Measurements from ENCODE around the gene INPP5D.
"Not testable (repeated sequence)": the region's sequence is repeated elsewhere in the genome, so short reads cannot be mapped to it uniquely, and the experiment has no call there.

The INPP5D gene

DNA sequence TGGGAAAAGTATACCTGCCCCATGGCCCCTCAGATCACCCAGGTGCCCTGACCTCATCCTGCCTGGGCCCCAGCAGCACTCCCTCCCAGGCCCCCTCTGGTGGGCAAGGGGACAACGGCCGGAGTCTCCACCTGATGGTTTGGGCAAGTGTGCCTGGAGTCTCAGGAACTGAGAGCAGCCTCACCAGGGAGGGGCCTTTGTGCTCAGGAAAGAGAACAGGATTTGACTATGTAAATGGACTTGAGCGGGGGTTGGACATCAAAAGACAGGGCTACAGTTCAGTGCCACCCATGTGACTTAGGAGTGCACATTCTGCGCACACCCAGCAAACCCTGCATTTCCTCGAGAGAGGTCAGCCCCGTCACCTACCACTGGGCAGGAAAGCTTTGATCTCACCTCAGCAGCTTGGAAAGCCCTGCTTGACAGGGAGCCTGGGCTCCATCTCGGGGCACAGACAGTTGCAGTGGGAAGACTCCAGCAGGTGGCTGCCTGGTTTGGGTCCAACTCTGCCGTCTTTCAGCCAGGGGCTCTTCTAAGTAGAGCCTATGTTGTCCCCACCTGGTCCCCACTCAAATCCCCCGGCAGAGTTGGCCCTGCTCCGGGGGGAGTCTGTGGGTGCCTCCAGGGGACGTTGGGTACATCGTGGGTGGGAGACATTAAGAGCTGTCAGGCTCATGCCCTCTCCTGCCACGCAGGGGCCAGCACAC, 3.3 kb downstream of the INPP5D start:
- Histone ChIP-seq H3K9ac (peak overlapping the region; percentile 85 to 96 (median 90); a peak in 21 of 22 replicates), H3K27ac (peak overlapping the region; percentile 12 to 99 (median 93); a peak in 16 of 22 replicates), H3K36me3 (peaks cover 38 to 64% (median 51%) of the 10 kb centered on the region in 11 experiments), H3K9me3 (replicated peaks in 1 of 11) (peaks cover 0 to 14% (median 0%) of the 10 kb centered on the region in 11 experiments; a peak in 9 of 22 replicates), H4K20me1 (peaks cover 59 to 75% (median 72%) of the 10 kb centered on the region in 11 experiments), H3K4me3 (peak overlapping the region; percentile 74 to 98 (median 88)), H3K27me3 (no peaks in the 10 kb centered on the region), H3K4me2 (peak overlapping the region; percentile 86 to 100 (median 98)), H3K4me1 (peaks cover 63 to 79% (median 73%) of the 10 kb centered on the region in 10 experiments)
- TF ChIP-seq Cebpa-rat (IDR thresholded peaks at IDR 0.05), result no peak

DNA sequence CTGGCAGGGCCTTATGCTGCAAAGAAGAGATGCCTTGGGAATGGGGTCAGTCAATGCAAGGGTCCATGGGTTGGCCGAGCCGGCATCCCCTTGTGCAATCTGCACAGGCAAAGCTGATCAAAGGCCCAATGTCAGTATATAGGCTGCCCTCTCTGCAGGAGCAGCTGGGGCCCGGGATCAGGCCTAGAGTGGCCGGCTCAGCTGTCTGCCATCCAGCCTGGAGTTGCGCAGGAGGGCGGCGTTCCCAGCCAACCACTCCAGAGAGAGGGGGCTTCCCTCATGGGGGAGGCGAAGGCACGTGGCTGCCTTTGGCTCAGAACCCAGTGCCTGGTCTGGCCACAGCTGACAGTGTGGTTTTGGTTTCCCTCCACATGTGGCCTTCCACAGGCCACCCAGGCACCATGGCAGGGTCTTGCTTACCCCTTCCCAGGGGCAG, 3.9 kb downstream of the INPP5D start:
- no peak for TF ChIP-seq Cebpa-rat (IDR thresholded peaks at IDR 0.05)
- Histone ChIP-seq H3K4me3 (peak overlapping the region in 9 of 10 experiments; percentile 74 to 98 (median 86); a peak in 16 of 20 replicates), H3K4me2 (peak overlapping the region; percentile 86 to 100 (median 98)), H3K9me3 (replicated peaks in 1 of 11) (peaks cover 0 to 14% (median 0%) of the 10 kb centered on the region in 11 experiments; a peak in 9 of 22 replicates), H4K20me1 (peaks cover 64 to 81% (median 77%) of the 10 kb centered on the region in 11 experiments), H3K27me3 (no peaks in the 10 kb centered on the region), H3K27ac (peak overlapping the region in 6 of 11 experiments; percentile 34 to 98 (median 94); a peak in 9 of 22 replicates), H3K36me3 (peaks cover 38 to 70% (median 55%) of the 10 kb centered on the region in 11 experiments), H3K9ac (peak overlapping the region; percentile 85 to 96 (median 90); a peak in 13 of 22 replicates), H3K4me1 (peaks cover 64 to 79% (median 73%) of the 10 kb centered on the region in 10 experiments)

- H3K4me2 ChIP-seq, result peak overlapping the region; percentile 86 to 100 (median 98)
- H4K20me1 ChIP-seq, result peaks cover 68 to 87% (median 82%) of the 10 kb centered on the region in 11 experiments
- peak overlapping the region in 3 of 11 experiments; percentile 32 to 98 (median 50); a peak in 2 of 22 replicates for H3K27ac ChIP-seq
- H3K9me3 ChIP-seq (replicated peaks in 1 of 11), result peaks cover 0 to 14% (median 0%) of the 10 kb centered on the region in 11 experiments; a peak in 9 of 22 replicates
- no peaks in the 10 kb centered on the region for H3K27me3 ChIP-seq
- no peak for TF ChIP-seq Cebpa-rat (IDR thresholded peaks at IDR 0.05)
- peaks cover 60 to 76% (median 70%) of the 10 kb centered on the region in 10 experiments for H3K4me1 ChIP-seq
- H3K9ac ChIP-seq, result peak overlapping the region in 3 of 11 experiments; percentile 88 to 91 (median 89); a peak in 3 of 22 replicates
- peak overlapping the region in 3 of 10 experiments; percentile 85 to 93 (median 92); a peak in 2 of 20 replicates for H3K4me3 ChIP-seq
- peaks cover 38 to 74% (median 58%) of the 10 kb centered on the region in 11 experiments for H3K36me3 ChIP-seq
Measured at GRCh38 chr2:233064530-233065199, 4.5 kb downstream of the INPP5D start.

GRCh38 chr2:233065200-233065589, 5.1 kb downstream of the INPP5D start:
- Histone ChIP-seq H3K36me3 (peaks cover 43 to 80% (median 63%) of the 10 kb centered on the region in 11 experiments), H3K27ac (peak overlapping the region in 1 of 11 experiments; percentile 98; a peak in 2 of 22 replicates), H3K4me1 (peaks cover 57 to 78% (median 72%) of the 10 kb centered on the region in 10 experiments), H3K4me2 (peak overlapping the region in 10 of 11 experiments; percentile 86 to 100 (median 98); a peak in 15 of 22 replicates), H3K9me3 (replicated peaks in 1 of 11) (peaks cover 0 to 14% (median 1%) of the 10 kb centered on the region in 11 experiments; a peak in 13 of 22 replicates), H4K20me1 (peaks cover 68 to 91% (median 82%) of the 10 kb centered on the region in 11 experiments)
- H3K27me3 ChIP-seq, H3K9ac ChIP-seq, H3K4me3 ChIP-seq: not testable (repeated sequence)

- H3K4me1 ChIP-seq, result peaks cover 60 to 86% (median 77%) of the 10 kb centered on the region in 10 experiments
- peak overlapping the region in 3 of 11 experiments; percentile 10 to 83 (median 26); a peak in 1 of 22 replicates for H3K4me2 ChIP-seq
- no peaks in the 10 kb centered on the region for H3K27me3 ChIP-seq
- no peak overlapping the region for H3K27ac ChIP-seq
- peaks cover 0 to 23% (median 10%) of the 10 kb centered on the region in 11 experiments; a peak in 19 of 22 replicates for H3K9me3 ChIP-seq (replicated peaks in 1 of 11)
- H3K4me3 ChIP-seq, result no peak overlapping the region
- TF ChIP-seq Cebpa-rat (IDR thresholded peaks at IDR 0.05), result no peak
- peaks cover 62 to 98% (median 85%) of the 10 kb centered on the region in 11 experiments for H4K20me1 ChIP-seq
- H3K36me3 ChIP-seq, result peaks cover 49 to 88% (median 72%) of the 10 kb centered on the region in 11 experiments
- no peak overlapping the region for H3K9ac ChIP-seq
Measured at GRCh38 chr2:233065954-233066470, 5.9 kb downstream of the INPP5D start.

GRCh38 chr2:233068762-233069418, 8.7 kb downstream of the INPP5D start:
- Histone ChIP-seq H3K4me1 (peaks cover 45 to 87% (median 67%) of the 10 kb centered on the region in 10 experiments), H3K27ac (peak overlapping the region in 10 of 11 experiments; percentile 23 to 60 (median 36); a peak in 15 of 22 replicates), H3K9ac (peak overlapping the region in 8 of 11 experiments; percentile 8 to 34 (median 20); a peak in 7 of 22 replicates), H3K27me3 (no peaks in the 10 kb centered on the region), H3K4me2 (peak overlapping the region; percentile 40 to 83 (median 63)), H3K4me3 (no peak overlapping the region), H3K9me3 (replicated peaks in 1 of 11) (peaks cover 0 to 33% (median 20%) of the 10 kb centered on the region in 11 experiments; a peak in 19 of 22 replicates), H4K20me1 (peaks cover 33 to 98% (median 66%) of the 10 kb centered on the region in 11 experiments), H3K36me3 (peaks cover 62 to 97% (median 88%) of the 10 kb centered on the region in 11 experiments)
- no peak for TF ChIP-seq Cebpa-rat (IDR thresholded peaks at IDR 0.05)

DNA sequence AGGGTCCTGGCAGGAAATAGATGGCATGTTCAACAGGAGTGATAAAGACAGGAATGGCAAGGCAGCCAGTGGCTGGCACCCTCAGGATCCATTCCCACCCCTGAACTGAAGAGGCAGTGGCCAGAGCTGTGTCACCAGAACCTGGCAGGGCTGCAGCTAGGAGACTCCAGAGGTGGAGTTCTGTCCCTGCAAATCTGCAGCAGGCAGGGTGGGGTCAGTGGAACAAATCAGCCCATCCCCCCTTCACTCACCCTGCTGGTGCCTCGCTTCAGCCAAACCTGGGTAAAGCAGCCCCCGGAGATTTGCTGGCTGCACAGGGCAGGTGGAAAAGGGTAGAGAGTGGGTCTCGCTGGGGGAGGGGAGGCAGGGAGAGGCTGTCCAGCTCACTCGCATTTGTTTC, 12.7 kb downstream of the INPP5D start:
- peaks cover 21 to 75% (median 43%) of the 10 kb centered on the region in 11 experiments; a peak in 18 of 22 replicates for H4K20me1 ChIP-seq
- no peak for TF ChIP-seq Cebpa-rat (IDR thresholded peaks at IDR 0.05)
- H3K27ac ChIP-seq, result peak overlapping the region in 7 of 11 experiments; percentile 2 to 36 (median 18); a peak in 9 of 22 replicates
- peak overlapping the region in 1 of 11 experiments; percentile 7; a peak in 1 of 22 replicates for H3K9ac ChIP-seq
- H3K4me1 ChIP-seq, result peaks cover 67 to 87% (median 75%) of the 10 kb centered on the region in 10 experiments
- H3K4me2 ChIP-seq, result peak overlapping the region in 9 of 11 experiments; percentile 2 to 91 (median 48); a peak in 12 of 22 replicates
- peaks cover 0 to 22% (median 20%) of the 10 kb centered on the region in 11 experiments; a peak in 19 of 22 replicates for H3K9me3 ChIP-seq (replicated peaks in 1 of 11)
- peaks cover 35 to 79% (median 62%) of the 10 kb centered on the region in 11 experiments for H3K36me3 ChIP-seq
- no peak overlapping the region for H3K4me3 ChIP-seq
- no peaks in the 10 kb centered on the region for H3K27me3 ChIP-seq

Data from BLaER1 treated with 17β-estradiol and CSF1 and Interleukin-3, amounts not matched to agents 10 nM and 100 nM (cell line).